Brain microvascular endothelial cell (primary cell): ENCODE results near the gene ARRB2.

ENCODE experiments used
- DNase-seq: peaks from one replicate; pipeline ENCODE4 v3.0.0-alpha.2; 2020
- H3K27ac ChIP-seq: fragments of 250-450 bp; sonication (Bioruptor Pico); 2 replicates; pipeline ENCODE4 v1.5.1; 2020; ENCODE audit warnings: mild to moderate bottlenecking, moderate library complexity
- H3K27me3 ChIP-seq: fragments of 250-450 bp; sonication (Bioruptor Pico); replicated peaks from 2 replicates; pipeline ENCODE4 v1.5.1; 2020; ENCODE audit warnings: mild to moderate bottlenecking
- H3K36me3 ChIP-seq: fragments of 250-450 bp; sonication (Bioruptor Pico); replicated peaks from 2 replicates; pipeline ENCODE4 v1.5.1; 2020; ENCODE audit warnings: mild to moderate bottlenecking
- H3K4me3 ChIP-seq: 2 replicates; pipeline ENCODE4 v1.5.1; 2011; ENCODE audit warnings: low read depth, mild to moderate bottlenecking, control low read depth, low read length, moderate library complexity
- CTCF ChIP-seq: IDR thresholded peaks from 2 replicates; pipeline ENCODE4 v1.5.1; 2011; ENCODE audit warnings: low read depth, mild to moderate bottlenecking, moderate library complexity, low read length, control low read depth, inconsistent platforms; ENCODE audit errors: missing control alignments
- in situ Hi-C: cut with HindIII; loops from 2 replicates; pipeline ENCODE4 v1.10.0; 2017; ENCODE audit warnings: low sequenced_read_pairs, low pct_ligation_motif_present

ARRB2 gene

GRCh38 chr17:4753392-4753791, 43.0 kb downstream of the ARRB2 start:
- in situ Hi-C loops, result no loop called here
- H3K27me3 ChIP-seq, result peaks cover 6% of the 10 kb centered on the region
- TF ChIP-seq CTCF, result no peak
- DNase-seq, result no peak
- H3K4me3 ChIP-seq, result no peak overlapping the region
- H3K27ac ChIP-seq, result no peak overlapping the region
- H3K36me3 ChIP-seq, result no peaks in the 10 kb centered on the region

GRCh38 chr17:4759776-4760236, 49.4 kb downstream of the ARRB2 start:
- Histone ChIP-seq H3K36me3 (no peaks in the 10 kb centered on the region), H3K27ac (no peak overlapping the region), H3K27me3 (peaks cover 2% of the 10 kb centered on the region), H3K4me3 (no peak overlapping the region)
- no peak for DNase-seq
- in situ Hi-C loops, result no loop called here
- no peak for TF ChIP-seq CTCF

GRCh38 chr17:4764595-4764994, 54.2 kb downstream of the ARRB2 start:
- in situ Hi-C loops, result no loop called here
- no peak for TF ChIP-seq CTCF
- Histone ChIP-seq H3K27me3 (no peaks in the 10 kb centered on the region), H3K4me3 (no peak overlapping the region), H3K27ac (no peak overlapping the region), H3K36me3 (no peaks in the 10 kb centered on the region)
- no peak for DNase-seq

- no peak for DNase-seq
- in situ Hi-C loops, result no loop called here
- H3K36me3 ChIP-seq, result no peaks in the 10 kb centered on the region
- no peak overlapping the region for H3K27ac ChIP-seq
- TF ChIP-seq CTCF, result no peak
- no peak overlapping the region for H3K4me3 ChIP-seq
- H3K27me3 ChIP-seq, result no peaks in the 10 kb centered on the region
These were observed 55.8 kb downstream of the ARRB2 start for GRCh38 chr17:4766201-4766600.

GRCh38 chr17:4766723-4767122, 56.3 kb downstream of the ARRB2 start:
- H3K36me3 ChIP-seq, result no peaks in the 10 kb centered on the region
- H3K4me3 ChIP-seq, result no peak overlapping the region
- no peak for TF ChIP-seq CTCF
- peaks cover under 1% of the 10 kb centered on the region for H3K27me3 ChIP-seq
- H3K27ac ChIP-seq, result no peak overlapping the region
- in situ Hi-C loops, result no loop called here
- DNase-seq, result no peak

GRCh38 chr17:4768298-4768697, 57.9 kb downstream of the ARRB2 start:
- DNase-seq, result no peak
- in situ Hi-C loops, result no loop called here
- Histone ChIP-seq H3K36me3 (no peaks in the 10 kb centered on the region), H3K4me3 (no peak overlapping the region), H3K27me3 (peaks cover 4% of the 10 kb centered on the region), H3K27ac (no peak overlapping the region)
- no peak for TF ChIP-seq CTCF
